CMK (cell line): ENCODE measurements around the gene PLBD2.
"Not testable (repeated sequence)": the region's sequence is repeated elsewhere in the genome, so short reads cannot be mapped to it uniquely, and the experiment has no call there.

Source experiments
- DNase-seq: peaks from one replicate; pipeline ENCODE4 v3.0.0-alpha.2; 2010; ENCODE audit warnings: low read depth

The PLBD2 gene

DNA sequence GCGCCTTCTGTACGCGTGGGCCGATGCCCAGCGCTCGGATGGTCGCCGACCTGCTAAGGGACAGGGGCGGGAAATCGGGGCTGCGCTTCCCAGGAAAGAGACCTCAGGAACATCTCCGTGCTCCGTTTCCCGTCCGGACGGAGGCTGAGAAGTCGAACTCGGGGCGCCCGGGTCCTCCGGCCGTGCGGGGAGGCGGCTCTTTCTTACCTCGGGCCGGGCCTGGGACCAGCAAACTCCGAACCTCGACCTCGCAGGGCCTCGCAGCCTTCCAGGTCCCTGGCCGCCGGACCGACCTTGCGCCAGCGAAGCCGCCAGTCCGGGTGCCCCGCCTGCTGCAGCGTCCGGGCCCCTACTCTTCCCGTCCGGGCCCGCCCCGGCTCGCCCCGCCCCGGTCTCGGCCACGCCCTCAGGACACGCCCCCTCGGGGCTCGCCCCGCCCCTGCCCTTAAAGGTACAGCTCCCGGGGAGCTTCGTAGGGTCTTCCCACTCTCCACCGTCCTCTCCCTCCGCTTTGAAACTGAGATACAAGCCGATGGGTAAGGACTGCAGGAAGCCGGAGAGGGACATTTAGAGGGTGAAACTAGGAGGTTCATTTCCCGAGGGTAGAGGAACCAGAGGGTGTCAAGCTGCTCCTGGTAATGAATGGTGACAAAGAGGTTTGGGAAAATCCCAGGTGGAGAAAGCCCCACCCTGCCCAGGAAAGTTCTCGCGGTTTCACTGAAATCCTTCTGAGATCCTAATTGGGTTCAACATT, 23.4 kb upstream of the PLBD2 start, which contains the start of gene SLC8B1:
Gene SLC8B1, minus strand, starts transcription at position 324 of the 754 bp plus-strand sequence. CDS start 2,231 bp downstream, outside the sequence.
- DNase-seq, result peak; percentile 60

DNA sequence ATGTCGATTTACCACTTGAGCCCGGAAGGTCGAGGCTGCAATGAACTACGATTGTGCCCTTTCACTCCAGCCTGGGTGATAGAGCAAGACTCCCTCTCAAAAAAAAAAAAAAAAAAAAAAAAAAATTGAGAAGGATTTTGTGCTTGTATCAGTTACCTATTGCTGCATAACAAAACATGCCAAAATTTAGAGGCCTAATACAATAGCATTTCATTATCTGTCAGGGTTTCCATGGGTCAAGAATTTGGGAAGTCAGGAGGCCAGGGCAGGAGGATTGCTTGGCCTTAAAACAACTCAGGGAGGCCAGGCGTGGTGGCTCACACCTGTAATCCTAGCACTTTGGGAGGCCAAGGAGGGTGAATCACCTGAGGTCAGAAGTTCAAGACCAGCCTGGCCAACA, 18.8 kb upstream of the PLBD2 start:
- no peak for DNase-seq

DNA sequence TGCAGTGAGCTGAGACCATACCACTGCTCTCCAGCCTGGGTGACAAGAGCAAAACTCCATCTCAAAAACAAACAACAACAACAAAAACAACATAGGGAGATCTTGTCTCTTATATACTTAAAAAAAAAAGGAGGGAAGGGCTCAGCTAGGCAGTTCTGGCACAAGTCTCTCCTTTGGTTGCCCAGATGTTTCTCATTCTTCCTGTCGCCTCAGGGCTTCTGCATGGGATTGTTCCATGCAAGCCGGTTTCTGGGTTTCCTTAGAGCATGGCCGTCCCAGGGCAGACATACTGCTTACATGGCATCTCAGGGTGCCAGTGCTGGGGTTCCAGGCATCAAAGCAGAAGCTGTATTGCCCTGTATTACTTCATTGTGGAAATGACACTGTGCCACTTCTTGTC, 18.3 kb upstream of the PLBD2 start:
- no peak for DNase-seq

DNA sequence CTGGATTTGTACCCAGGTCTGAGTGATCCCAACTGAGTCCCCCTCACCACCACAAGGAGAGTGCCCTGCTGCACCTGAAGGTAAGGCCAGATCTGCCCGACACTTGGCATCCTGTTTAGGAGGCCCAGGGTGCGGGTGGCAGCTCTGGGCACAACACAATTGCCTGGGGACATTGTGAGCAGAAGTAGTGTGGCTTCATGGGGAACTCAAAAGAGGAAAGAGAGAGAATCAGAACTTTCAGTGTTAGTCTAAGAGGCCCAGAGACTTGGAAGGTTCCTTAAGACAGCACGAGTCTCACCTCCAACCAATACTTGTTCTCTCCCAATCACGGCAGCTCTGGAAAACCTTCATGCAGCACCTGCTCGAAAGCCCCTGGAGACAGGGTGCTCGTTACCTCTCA, 16.9 kb upstream of the PLBD2 start:
- DNase-seq, result no peak

DNA sequence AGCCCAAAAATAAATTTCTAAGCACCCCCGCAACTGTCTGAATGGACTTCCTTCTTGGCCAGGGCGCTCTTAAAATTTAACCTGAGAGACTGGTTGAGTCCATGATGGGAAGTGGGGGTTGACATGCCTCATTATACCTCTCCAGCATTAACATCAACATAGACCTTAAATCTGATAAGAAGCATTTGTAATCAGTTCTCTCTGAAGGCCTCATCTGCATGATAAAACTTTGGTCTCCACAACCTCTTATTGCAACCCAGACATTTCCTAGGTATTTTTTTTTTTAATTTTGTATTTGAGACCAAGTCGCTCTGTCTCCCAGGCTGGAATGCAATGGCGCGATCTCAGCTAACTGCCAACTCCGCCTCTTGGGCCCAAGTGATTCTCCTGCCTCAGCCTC, 13.1 kb upstream of the PLBD2 start:
- no peak for DNase-seq

DNA sequence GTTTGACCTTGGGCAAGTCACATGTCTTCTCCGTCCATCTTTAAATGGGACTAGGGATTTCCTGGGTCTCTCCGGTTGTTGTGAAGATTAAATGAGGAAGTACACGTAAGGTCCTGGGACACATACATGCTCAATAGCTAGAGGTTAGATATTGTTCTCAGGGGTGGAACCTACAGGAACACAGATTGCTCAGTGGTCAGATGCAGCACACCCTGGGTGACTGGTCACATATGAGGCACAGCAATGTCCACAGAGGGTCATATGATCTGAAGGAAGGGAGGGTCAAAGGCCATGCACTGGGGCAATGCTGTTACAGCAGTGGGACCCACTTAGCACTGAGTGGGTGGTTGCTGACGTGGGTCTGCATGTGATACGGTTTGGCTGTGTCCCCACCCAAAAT, 12.0 kb upstream of the PLBD2 start:
- DNase-seq, result no peak

DNA sequence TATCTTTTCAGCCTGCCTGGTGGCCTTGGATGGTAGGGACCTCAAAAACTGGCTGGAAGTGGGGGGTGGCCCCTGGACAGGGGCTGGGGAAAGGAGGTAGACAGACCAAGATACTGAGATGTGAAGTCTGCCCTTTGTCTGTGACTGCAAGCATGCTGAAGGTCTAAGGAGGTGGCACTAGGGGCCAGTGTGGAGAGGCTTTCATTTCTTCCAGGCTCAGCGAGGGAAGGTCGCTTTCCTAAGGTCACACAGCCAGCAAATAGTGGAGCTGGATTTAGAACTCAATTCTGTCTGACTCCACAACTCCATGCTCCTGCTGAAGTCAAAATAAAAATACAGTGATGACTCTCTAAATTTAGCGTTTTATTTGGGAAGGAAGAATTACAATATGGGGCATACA, 11.3 kb upstream of the PLBD2 start:
- no peak for DNase-seq

DNA sequence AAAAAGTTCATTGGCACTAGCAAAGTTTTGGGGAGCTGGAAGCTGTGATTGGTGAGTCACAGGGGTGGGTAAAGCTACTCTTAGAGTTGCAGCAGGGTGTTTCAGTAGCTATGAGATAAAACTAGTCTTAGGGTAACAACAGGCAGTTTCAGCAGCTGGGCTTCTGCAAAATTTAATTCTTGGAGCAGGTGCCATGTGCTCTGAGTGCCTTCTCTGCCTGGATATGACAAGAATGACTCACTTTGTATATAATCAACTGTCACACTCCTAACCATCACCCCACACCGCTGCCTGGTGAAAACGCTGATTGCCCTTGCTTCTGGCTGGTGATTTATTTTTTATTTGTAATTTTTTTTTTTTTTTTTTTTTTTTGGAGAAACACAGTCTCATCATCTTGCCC, 10.5 kb upstream of the PLBD2 start:
- no peak for DNase-seq

DNA sequence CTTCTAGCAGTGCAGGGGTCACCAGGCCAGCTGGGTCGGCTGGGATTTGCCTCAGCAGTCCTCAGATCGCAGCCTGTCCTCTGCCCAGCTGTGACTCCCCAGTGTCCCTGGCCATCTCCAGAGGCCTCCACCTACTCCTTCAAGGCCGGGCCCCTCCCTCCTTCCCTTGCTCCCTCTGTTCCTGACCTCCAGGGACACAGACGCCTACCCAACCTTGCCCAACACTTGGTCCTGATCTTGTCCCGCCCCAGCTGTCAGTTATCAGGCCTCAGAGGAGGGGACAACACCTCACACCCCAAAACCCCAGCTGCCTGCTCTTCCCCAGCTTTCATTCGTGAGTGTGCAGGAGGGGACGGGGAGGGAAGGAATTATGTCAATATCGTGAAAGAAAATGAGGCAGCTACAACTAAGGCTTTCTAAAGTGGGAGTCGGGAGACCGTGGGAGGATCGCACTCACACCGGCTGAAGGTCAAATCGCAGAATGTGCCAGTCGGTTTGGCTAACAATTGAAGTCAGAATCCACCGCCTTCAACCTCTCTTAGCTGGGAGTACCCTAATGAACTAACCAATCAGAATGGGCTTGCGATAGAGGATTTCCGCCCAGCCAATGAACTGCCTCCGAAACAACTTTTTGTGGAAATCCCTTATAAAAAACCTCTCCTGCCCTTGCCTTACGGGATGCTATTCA, 9.4 kb upstream of the PLBD2 start:
- no peak for DNase-seq

DNA sequence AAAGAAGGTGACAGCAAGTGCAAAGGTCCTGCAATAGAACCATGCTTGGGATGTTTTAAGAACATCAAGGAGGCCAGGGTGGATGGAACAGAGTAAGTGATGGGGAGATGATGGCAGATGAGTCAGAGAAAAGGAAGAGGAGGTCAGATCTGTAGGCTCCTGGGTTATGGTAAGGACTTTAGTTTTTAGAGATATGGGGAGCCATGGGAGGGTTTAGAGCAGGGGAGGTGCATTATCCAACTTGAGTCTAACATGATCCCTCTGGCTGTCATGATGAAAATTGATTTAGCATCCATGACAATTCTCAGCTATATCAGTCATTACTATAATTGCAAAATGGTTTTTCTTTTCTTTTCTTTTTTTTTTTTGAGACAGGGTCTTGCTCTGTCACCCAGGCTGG, 7.3 kb upstream of the PLBD2 start:
- DNase-seq, result no peak

DNA sequence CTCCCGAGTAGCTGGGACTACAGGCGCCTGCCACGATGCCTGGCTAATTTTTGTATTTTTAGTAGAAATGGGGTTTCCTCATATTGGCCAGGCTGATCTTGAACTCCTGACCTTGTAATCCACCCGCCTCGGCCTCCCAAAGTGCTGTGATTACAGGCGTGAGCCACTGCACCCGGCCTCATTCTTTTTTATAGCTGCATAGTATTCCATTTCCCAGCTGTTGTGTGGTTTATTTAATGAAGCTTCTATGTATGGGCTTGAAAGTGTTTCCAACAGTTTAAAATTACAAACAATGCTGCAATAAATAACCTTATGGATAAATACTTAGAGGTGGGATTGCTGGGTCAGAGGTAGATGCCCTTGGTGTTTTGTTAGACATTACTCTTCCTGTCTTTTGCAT, 4.2 kb upstream of the PLBD2 start:
- DNase-seq, result not testable (repeated sequence)

DNA sequence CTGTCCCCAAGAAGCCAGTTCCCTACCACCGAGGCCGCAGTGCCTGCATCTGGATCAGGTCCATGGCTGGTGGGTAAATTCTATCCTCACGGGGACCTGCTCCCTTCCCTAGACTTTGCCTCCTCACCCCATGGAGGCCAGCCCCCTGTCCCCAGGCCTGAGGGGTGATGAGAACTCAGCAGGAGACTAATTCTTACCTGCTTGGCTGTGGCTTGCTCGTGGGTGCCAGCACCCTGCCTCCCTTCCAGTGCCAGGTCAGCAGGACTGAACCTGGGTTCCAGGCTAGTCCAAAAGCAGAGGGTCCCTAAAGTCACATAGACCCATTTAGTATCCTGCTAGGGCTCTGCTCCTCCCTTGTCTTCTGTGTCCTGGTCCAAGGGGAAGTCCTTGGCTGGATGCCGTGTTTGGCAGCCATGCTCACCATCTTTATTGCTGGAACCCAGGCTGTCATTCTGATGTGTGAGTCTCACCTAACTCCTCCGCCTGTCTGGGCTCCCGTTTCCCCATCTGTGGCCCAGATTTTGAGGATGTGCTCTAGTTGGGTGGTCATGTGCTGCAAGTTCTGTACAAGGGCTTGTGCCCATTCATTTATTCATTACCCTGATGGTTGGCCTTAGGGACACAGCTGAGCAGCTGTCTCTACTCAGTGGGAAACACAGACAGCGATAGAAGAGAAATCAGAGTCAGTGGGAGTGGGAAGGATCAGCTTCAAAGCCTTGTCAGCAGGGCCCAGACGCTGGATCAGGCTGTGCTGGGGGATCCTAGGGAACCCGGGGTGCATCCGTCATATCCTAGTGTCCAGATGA, 949 bp downstream of the PLBD2 start:
- no peak for DNase-seq

DNA sequence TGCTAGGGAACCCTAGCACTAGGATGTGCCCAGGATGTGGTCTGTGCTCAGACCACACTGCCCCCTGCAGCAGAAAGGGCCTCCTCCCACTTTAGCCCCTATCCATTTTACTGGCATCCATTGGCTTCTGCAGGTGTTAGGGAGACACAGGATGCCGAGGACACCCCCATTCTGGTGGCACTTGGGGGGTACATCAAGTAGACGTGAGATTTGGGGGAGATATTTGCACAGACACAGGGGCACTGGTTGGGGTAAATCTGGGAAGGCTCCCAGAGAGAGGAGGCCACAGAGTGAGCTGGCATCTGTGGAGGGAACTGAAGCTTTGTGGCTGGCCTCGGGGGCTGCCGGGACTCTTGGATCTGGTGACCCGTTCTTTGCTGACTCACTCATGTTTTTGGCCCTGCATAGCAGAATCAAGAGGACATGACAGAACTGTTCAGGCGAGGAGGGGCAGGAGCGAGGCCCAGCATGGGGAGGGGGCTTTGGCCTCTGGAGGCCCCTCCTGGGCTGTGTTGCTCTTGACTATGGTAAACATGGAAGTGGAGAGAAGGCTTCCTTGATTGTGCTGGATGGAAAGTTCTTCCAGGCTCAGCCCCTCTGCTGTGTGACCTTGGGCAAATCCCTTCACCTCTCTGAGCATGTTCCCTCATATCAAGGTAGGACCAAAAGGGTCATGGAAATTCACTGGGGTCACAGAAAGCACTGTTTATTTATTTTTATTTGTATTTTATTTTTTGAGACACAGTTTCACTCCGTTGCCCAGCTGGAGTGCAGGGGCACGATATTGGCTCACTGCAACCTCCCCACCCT, 1.8 kb downstream of the PLBD2 start:
- peak; percentile 11 for DNase-seq

DNA sequence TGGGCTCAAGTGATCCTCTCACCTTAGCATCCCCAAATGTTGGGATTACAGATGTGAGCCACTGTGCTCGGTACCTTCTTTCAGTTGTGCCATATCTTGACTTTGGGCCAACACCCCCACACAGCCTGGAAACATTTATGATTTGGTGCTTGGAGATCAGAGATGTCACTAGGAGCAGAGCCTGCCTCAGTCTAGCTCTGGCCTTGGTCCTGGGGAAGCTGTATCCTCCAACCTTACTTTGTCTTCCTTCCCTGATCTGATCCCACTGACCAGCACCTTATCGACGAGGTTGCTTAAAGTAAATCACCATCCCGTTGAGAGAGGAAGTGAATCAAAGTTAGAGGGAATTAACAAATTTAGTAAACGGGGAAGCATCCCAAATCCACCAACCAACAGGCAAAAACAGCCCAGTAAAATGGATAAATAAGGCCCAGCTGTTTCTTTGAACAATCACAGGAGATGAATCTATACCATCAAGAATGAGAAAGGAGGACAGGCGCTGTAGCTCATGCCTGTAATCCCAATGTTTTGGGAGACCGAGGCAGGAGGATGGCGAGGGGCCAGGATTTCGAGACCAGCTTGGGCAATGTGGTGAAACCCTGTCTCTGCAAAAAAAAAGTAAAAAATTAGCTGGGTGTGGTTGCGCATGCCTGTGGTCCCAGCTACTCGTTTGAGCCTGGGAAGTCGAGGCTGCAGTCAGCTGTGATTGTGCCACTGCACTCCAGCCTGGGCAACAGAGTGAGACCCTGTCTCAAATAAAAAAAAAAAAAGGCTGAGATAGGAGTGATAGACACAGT, 3.4 kb downstream of the PLBD2 start:
- no peak for DNase-seq

DNA sequence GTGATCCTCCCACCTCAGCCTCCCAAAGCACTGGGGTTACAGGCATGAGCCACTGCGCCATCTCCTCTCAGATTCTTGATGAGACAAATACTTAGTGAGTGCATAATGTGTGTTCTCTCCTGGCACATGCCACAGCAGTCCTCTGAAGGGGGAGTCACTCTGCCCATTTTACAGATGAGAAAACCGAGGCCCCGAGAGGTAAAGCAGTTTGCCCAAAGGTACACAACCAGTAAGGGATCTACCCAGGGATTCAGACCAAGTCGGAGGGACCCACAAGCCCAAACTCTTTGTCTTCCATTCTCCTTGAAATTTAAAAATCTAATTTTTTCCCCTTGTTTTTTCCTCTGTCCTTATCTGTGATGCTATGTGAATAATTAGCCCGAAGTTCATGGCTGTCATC, 6.3 kb downstream of the PLBD2 start:
- DNase-seq, result no peak

DNA sequence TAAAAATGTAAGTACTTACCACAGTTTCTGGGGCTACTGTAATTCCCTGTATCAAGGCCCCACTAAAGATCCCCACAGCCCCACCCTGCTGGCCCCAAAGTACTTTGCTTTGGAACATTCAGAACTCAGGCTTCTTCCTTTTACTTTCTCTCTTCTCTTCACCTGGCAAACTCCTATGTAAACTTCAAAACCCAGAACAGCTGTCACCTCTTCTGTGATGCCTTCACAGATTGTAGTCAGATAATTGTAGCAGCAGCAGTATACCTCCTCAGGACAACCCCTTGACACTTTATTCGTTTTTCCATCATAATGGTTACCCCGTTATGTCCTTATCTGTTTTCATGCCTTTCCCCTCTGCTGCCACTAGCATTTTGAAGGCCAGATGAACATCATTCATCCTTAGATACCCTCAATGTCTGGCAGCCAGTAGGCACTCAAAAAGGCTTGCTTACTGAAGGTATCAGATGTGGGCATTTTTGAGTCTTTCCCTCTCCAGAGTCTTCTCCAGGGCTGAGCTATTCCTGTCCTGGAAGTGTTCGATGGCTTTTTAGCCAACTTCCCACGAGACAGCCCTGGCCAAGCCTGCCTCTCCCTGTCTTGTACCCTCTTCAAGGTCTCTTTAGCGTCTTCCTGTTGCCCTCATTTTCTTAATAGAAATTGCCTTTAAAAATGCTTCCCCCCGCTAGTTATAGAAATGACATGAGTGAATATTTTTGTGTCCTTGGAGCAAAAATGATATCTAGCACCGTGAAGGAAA, 7.4 kb downstream of the PLBD2 start:
- DNase-seq, result no peak

DNA sequence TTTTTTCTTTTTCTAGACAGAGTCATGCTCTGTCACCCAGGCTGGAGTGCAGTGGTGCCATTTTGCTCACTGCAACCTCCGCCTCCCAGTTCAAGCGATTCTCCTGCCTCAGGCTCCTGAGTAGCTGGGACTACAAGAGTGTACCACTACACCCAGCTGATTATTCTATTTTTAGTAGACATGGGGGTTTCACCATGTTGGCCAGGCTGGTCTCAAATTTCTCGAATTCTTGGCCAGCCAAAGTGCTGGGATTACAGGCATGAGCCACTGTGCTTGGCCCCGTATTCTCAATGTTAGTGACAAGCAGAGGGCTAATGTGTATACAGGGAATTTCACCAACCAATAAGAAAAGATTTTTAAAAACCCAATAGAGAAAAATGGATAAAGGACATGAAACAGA, 8.4 kb downstream of the PLBD2 start:
- DNase-seq, result no peak

DNA sequence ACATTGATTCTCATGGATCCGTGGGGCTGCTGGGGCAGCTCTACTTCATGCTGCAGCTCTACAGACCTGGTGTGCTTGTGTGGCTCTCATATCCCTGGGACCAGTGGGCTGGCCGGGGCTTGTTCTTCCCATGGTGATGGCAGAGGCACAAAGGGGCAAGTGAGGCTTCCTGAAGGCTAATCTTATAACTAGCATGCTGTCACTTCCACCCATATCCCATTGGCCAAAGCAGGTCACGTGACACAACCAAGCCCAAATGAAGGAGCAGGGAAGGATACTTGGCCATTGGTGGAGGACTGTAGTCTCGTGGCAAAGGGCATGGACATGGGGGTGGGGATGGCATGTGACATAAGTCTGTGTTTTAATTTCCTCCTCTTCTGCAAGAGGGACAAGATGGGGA, 9.9 kb downstream of the PLBD2 start:
- DNase-seq, result no peak

DNA sequence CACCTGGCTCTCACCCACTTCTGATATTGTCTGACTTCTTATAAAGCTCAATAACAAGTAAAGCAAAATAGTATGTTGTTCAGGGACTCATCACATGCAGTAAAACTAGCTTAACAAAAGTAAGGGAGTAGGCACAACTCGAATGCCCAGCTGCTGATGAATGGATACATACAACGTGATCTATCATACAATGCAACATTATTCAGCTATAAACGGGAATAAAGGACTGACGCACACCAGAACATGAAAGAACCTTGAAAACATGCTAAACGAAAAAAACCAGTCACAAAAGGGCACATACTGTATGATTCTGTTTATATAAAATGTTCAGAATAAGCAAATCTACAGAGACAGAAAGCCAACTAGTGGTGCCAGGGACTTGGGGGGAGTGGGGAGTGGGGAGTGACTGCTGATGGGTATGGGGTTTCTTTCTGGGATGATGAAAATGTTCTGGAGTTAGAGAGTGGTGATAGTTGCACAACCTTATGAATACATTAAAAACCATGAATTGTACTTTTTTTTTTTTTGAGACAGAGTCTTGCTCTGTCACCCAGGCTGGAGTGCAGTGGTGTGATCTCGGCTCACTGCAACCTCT, 11.1 kb downstream of the PLBD2 start:
- no peak for DNase-seq
